Testis (tissue), 2 donors: ENCODE data around the gene CELSR1.

Experiments used
- CTCF ChIP-seq, 3 experiments: fragments of 450-650 bp in 2 of 3; fragments of 200-600 bp in 1 of 3; sonication (generic) in 1 of 3; IDR thresholded peaks; one replicate each; pipeline ENCODE4 v1.5.1; 2016 to 2019; ENCODE audit warnings: antibody characterized with exemption in 3 of 3, mild to moderate bottlenecking in 2 of 3, moderate library complexity in 1 of 3
- POLR2A ChIP-seq: fragments of 450-650 bp; IDR thresholded peaks from one replicate; pipeline ENCODE4 v1.6.1; 2017; ENCODE audit warnings: antibody characterized with exemption, mild to moderate bottlenecking, moderate library complexity

- no peak for TF ChIP-seq POLR2A
- TF ChIP-seq CTCF (IDR thresholded peaks at IDR 0.05), result no peak
Measured at GRCh38 chr22:46454504-46455269, 82.7 kb downstream of the CELSR1 start.
